G401 (cell line): ENCODE data around the gene LHFPL2. TPM values are rescaled to one million over a fixed set of nuclear protein-coding genes. Genes with fewer than 3 reads are reported as not detected.
"Not testable (repeated sequence)": the region's sequence is repeated elsewhere in the genome, so short reads cannot be mapped to it uniquely, and the experiment has no call there.

Experiments used
- DNase-seq: peaks from one replicate; pipeline ENCODE4 v3.0.0-alpha.2; 2015; ENCODE audit warnings: low spot score
- in situ Hi-C: cut with HindIII; loops from 2 replicates; pipeline ENCODE4 v1.10.0; 2016; ENCODE audit warnings: low sequenced_read_pairs, mixed read lengths
- total RNA-seq: library from RNA; depleted of rRNA; stranded (reverse); fragments of >200 nt; shearing (Covaris generic); gene quantifications from 2 replicates; pipeline ENCODE4 v1.2.3, GENCODE V29; 2014

Gene LHFPL2
- total RNA-seq, 1 experiment from 2014 or later, result 7.5 TPM

- in situ Hi-C loops, result no loop called here
- no peak for DNase-seq
These were observed 20.8 kb upstream of the LHFPL2 start for GRCh38 chr5:78669331-78669730.

GRCh38 chr5:78667461-78668103, 19.0 kb upstream of the LHFPL2 start:
- no peak for DNase-seq
- in situ Hi-C loops, result no loop called here

GRCh38 chr5:78666975-78667374, 18.4 kb upstream of the LHFPL2 start:
- DNase-seq, in situ Hi-C loops: not testable (repeated sequence)

GRCh38 chr5:78666041-78666444, 17.5 kb upstream of the LHFPL2 start:
- in situ Hi-C loops, result no loop called here
- no peak for DNase-seq

- DNase-seq, result no peak
- in situ Hi-C loops, result no loop called here
These were observed 17.0 kb upstream of the LHFPL2 start for GRCh38 chr5:78665534-78665933.

GRCh38 chr5:78662323-78662722, 13.8 kb upstream of the LHFPL2 start:
- in situ Hi-C loops, result no loop called here
- DNase-seq, result no peak

GRCh38 chr5:78661691-78662090, 13.1 kb upstream of the LHFPL2 start:
- in situ Hi-C loops, result no loop called here
- no peak for DNase-seq

GRCh38 chr5:78661044-78661443, 12.5 kb upstream of the LHFPL2 start:
- in situ Hi-C loops, result no loop called here
- no peak for DNase-seq

GRCh38 chr5:78660401-78660800, 11.8 kb upstream of the LHFPL2 start:
- in situ Hi-C loops, result no loop called here
- DNase-seq, result no peak

GRCh38 chr5:78659714-78660113, 11.1 kb upstream of the LHFPL2 start:
- in situ Hi-C loops, result no loop called here
- no peak for DNase-seq

GRCh38 chr5:78659114-78659513, 10.5 kb upstream of the LHFPL2 start:
- in situ Hi-C loops, result no loop called here
- DNase-seq, result no peak

- no peak for DNase-seq
- in situ Hi-C loops, result no loop called here
These were observed 8.6 kb upstream of the LHFPL2 start for GRCh38 chr5:78657201-78657600.

GRCh38 chr5:78655746-78656290, 7.2 kb upstream of the LHFPL2 start:
- in situ Hi-C loops, result no loop called here
- no peak for DNase-seq

GRCh38 chr5:78654386-78654785, 5.8 kb upstream of the LHFPL2 start:
- in situ Hi-C loops, result no loop called here
- DNase-seq, result no peak

- in situ Hi-C loops, result no loop called here
- DNase-seq, result no peak
These were observed 5.3 kb upstream of the LHFPL2 start for GRCh38 chr5:78653681-78654366.

GRCh38 chr5:78653031-78653430, 4.5 kb upstream of the LHFPL2 start:
- in situ Hi-C loops, result no loop called here

GRCh38 chr5:78651468-78651867, 2.9 kb upstream of the LHFPL2 start:
- in situ Hi-C loops, result no loop called here
- DNase-seq, result no peak

More at GRCh38 chr5:78653031-78653430, 4.5 kb upstream of the LHFPL2 start:
- DNase-seq, result no peak

GRCh38 chr5:78650531-78650930, 2.0 kb upstream of the LHFPL2 start:
- in situ Hi-C loops, result no loop called here
- DNase-seq, result no peak

- in situ Hi-C loops, result no loop called here
- no peak for DNase-seq
These were observed 1.4 kb upstream of the LHFPL2 start for GRCh38 chr5:78649861-78650496.

- in situ Hi-C loops, result no loop called here
- peak; percentile 33 for DNase-seq
These were observed 681 bp upstream of the LHFPL2 start for GRCh38 chr5:78649211-78649695.
